HepG2 (cell line): Measurements from ENCODE around the gene SPAAR. TPM values are rescaled to one million over a fixed set of nuclear protein-coding genes. Genes with fewer than 3 reads are reported as not detected.

Source experiments
- HIC2 ChIP-seq: sonication (generic); formaldehyde crosslinking; IDR thresholded peaks from 2 replicates; pipeline ENCODE4 v1.9.0; 2022; ENCODE audit warnings: low read depth, missing genetic modification reagents
- SRSF4 ChIP-seq: fragments of 200-400 bp; formaldehyde crosslinking; IDR thresholded peaks from one replicate; pipeline ENCODE4 v1.6.1; 2018; ENCODE audit warnings: mild to moderate bottlenecking, low read depth, low read length, moderate library complexity; ENCODE audit not compliant: poor library complexity, severe bottlenecking
- ZBTB33 ChIP-seq: sonication (generic); formaldehyde crosslinking; IDR thresholded peaks from 2 replicates; pipeline ENCODE4 v1.4.0; 2020; ENCODE audit warnings: missing genetic modification reagents
- ZNF124 ChIP-seq: sonication (generic); formaldehyde crosslinking; IDR thresholded peaks from 2 replicates; pipeline ENCODE4 v1.4.0; 2020; ENCODE audit warnings: missing genetic modification reagents
- ZNF407 ChIP-seq: sonication (generic); formaldehyde crosslinking; IDR thresholded peaks from one replicate; pipeline ENCODE4 v1.5.1; 2020; ENCODE audit warnings: mild to moderate bottlenecking, missing genetic modification reagents; ENCODE audit errors: not compliant biosample characterization
- ZSCAN30 ChIP-seq: sonication (generic); formaldehyde crosslinking; IDR thresholded peaks from 2 replicates; pipeline ENCODE4 v1.5.0; 2020; ENCODE audit warnings: mild to moderate bottlenecking, missing genetic modification reagents
- polyA plus RNA-seq, 8 experiments: library from polyadenylated mRNA; depleted of rRNA in 3 of 8; stranded (reverse) in 7 of 8; unstranded in 1 of 8; fragments of >200 nt; fragmentation: Illumina TruSeq in 4 of 8; extraction: Trizol in 4 of 8; gene quantifications; 2 replicates each; pipeline versions ENCODE4 v1.2.1 to v1.2.3, GENCODE V29; 2011 to 2016; ENCODE audit warnings: low read depth in 4 of 8, missing spikeins in 1 of 8, mixed read lengths in 1 of 8; ENCODE audit not compliant: insufficient read depth in 1 of 8
- total RNA-seq, 5 experiments: library from RNA; depleted of rRNA; stranded (reverse); fragments of >200 nt; fragmentation: Illumina TruSeq; extraction: Trizol; gene quantifications; 2 replicates each; pipeline ENCODE4 v1.2.3, GENCODE V29; 2016; ENCODE audit warnings: low read depth in 1 of 5
- TF ChIP-seq, protein P1 (sequence below): sonication (generic); formaldehyde crosslinking; IDR thresholded peaks from 2 replicates; pipeline ENCODE4 v1.5.1; 2020; ENCODE audit warnings: mild to moderate bottlenecking, missing genetic modification reagents, borderline replicate concordance
- TF ChIP-seq, protein P2 (sequence below): IDR thresholded peaks from 2 replicates; pipeline ENCODE4 v1.6.1; 2016; ENCODE audit warnings: low read depth, borderline replicate concordance

The SPAAR gene
- total and polyA plus RNA-seq, 2 of the 13 experiments (the other 11 are each of a cell fraction or from before 2014, with no cell fraction given), result 0.07 TPM; not detected in 1

DNA sequence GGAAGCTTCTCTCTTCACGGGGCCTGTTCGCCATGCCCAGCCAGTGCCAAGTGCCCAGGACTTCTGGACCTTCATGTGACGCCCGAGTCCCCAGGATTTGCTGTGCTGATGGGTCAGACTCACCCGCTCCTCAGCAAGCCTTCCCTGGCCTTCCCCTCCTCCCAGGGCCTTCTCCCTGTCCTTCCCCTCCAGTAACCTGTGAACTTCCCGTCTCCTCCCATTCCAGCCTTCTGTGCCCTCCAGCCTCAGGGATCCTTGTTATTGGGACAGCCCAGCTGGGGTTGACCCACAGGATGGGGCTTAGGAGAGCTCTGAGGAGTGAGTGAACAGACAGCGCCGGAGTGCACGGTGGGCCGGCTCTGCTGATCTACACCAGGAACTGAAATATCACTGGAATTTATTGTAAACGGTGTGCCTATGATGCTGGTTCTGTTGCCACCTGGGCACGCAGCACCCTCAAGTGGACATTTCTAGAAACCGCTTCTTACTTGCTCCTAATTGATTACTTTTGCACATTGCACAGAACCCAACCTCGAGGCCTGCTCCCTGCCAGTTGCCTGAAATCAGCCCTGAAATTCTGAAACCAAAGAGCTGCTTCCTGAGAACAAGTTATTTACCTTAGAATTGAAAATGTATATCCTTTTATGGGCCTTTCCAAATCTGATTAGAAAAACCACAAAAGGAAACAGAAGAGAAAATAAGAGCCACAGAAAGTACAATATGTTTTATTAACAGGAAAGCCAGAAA lies 1.5 kb downstream of the SPAAR start (continued):
- TF ChIP-seq ZBTB33 (CRISPR knock-in tag), result no peak
- no peak for TF ChIP-seq ZNF407 (CRISPR knock-in tag)
- TF ChIP-seq SRSF4, result no peak
- TF ChIP-seq, protein P1, sequence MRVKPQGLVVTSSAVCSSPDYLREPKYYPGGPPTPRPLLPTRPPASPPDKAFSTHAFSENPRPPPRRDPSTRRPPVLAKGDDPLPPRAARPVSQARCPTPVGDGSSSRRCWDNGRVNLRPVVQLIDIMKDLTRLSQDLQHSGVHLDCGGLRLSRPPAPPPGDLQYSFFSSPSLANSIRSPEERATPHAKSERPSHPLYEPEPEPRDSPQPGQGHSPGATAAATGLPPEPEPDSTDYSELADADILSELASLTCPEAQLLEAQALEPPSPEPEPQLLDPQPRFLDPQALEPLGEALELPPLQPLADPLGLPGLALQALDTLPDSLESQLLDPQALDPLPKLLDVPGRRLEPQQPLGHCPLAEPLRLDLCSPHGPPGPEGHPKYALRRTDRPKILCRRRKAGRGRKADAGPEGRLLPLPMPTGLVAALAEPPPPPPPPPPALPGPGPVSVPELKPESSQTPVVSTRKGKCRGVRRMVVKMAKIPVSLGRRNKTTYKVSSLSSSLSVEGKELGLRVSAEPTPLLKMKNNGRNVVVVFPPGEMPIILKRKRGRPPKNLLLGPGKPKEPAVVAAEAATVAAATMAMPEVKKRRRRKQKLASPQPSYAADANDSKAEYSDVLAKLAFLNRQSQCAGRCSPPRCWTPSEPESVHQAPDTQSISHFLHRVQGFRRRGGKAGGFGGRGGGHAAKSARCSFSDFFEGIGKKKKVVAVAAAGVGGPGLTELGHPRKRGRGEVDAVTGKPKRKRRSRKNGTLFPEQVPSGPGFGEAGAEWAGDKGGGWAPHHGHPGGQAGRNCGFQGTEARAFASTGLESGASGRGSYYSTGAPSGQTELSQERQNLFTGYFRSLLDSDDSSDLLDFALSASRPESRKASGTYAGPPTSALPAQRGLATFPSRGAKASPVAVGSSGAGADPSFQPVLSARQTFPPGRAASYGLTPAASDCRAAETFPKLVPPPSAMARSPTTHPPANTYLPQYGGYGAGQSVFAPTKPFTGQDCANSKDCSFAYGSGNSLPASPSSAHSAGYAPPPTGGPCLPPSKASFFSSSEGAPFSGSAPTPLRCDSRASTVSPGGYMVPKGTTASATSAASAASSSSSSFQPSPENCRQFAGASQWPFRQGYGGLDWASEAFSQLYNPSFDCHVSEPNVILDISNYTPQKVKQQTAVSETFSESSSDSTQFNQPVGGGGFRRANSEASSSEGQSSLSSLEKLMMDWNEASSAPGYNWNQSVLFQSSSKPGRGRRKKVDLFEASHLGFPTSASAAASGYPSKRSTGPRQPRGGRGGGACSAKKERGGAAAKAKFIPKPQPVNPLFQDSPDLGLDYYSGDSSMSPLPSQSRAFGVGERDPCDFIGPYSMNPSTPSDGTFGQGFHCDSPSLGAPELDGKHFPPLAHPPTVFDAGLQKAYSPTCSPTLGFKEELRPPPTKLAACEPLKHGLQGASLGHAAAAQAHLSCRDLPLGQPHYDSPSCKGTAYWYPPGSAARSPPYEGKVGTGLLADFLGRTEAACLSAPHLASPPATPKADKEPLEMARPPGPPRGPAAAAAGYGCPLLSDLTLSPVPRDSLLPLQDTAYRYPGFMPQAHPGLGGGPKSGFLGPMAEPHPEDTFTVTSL, result no peak
- TF ChIP-seq, protein P2, sequence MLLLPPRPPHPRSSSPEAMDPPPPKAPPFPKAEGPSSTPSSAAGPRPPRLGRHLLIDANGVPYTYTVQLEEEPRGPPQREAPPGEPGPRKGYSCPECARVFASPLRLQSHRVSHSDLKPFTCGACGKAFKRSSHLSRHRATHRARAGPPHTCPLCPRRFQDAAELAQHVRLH (CRISPR knock-in tag), result no peak
- no peak for TF ChIP-seq ZSCAN30 (CRISPR knock-in tag)
- TF ChIP-seq ZNF124 (CRISPR knock-in tag), result no peak
- no peak for TF ChIP-seq HIC2
